Nephron (organoid): Measurements from ENCODE around the gene MILR1.
A peak's percentile ranks its signal among the peaks of the same experiment; 100 is the strongest.

ENCODE experiments used
- H3K27ac Mint-ChIP-seq, 3 experiments: 2 replicates each; pipeline ENCODE4 v1.8.0; 2020; ENCODE audit warnings: mixed read lengths in 3 of 3, mild to moderate bottlenecking in 2 of 3, moderate library complexity in 1 of 3
- H3K27me3 Mint-ChIP-seq: 2 replicates; pipeline ENCODE4 v1.8.0; 2021; ENCODE audit warnings: low read depth, mild to moderate bottlenecking, moderate library complexity, mixed read lengths
- H3K36me3 Mint-ChIP-seq: 2 replicates; pipeline ENCODE4 v1.8.0; 2020; ENCODE audit warnings: low read depth, mixed read lengths
- H3K4me1 Mint-ChIP-seq: 2 replicates; pipeline ENCODE4 v1.8.0; 2020; ENCODE audit warnings: mixed read lengths
- H3K4me3 Mint-ChIP-seq, 3 experiments: 2 replicates each; pipeline ENCODE4 v1.8.0; 2020; ENCODE audit warnings: mild to moderate bottlenecking in 3 of 3, mixed read lengths in 3 of 3, moderate library complexity in 2 of 3
- H3K9me3 Mint-ChIP-seq: 2 replicates; pipeline ENCODE4 v1.8.0; 2020; ENCODE audit warnings: mixed read lengths
- TF ChIP-seq, protein P1 (sequence below), 3 experiments: fragments of 200-600 bp; sonication (generic); IDR thresholded peaks; one replicate each; pipeline ENCODE4 v1.5.0; 2021; ENCODE audit warnings: antibody characterized with exemption in 3 of 3; ENCODE audit not compliant: unreplicated experiment in 3 of 3

The MILR1 gene

DNA sequence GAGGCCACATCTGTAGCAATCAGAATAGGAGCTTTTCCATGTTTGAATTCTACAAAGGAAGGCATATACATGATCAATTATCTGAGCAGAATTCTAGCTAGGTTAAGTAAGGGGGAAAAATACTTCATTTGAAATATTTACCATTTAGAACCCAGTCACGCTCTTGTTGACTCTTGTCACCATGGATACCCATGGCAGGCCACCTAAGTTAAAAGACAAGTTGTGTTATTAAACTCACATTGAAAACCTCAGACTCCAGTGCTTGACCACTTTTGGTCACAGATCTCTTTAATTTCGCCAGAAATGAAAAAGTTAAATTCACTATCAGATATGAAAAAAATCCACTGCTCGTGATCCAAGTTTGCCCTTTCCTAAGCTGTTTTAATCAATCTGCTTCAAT is 53.1 kb downstream of the MILR1 start:
- Mint-ChIP-seq H3K4me3 (peak overlapping the region in 2 of 3 experiments; percentile 26 to 44), H3K27me3 (no peaks in the 10 kb centered on the region), H3K27ac (no peak overlapping the region), H3K4me1 (peaks cover 48% of the 10 kb centered on the region), H3K9me3 (no peaks in the 10 kb centered on the region), H3K36me3 (peaks cover 72% of the 10 kb centered on the region)
- TF ChIP-seq, protein P1, sequence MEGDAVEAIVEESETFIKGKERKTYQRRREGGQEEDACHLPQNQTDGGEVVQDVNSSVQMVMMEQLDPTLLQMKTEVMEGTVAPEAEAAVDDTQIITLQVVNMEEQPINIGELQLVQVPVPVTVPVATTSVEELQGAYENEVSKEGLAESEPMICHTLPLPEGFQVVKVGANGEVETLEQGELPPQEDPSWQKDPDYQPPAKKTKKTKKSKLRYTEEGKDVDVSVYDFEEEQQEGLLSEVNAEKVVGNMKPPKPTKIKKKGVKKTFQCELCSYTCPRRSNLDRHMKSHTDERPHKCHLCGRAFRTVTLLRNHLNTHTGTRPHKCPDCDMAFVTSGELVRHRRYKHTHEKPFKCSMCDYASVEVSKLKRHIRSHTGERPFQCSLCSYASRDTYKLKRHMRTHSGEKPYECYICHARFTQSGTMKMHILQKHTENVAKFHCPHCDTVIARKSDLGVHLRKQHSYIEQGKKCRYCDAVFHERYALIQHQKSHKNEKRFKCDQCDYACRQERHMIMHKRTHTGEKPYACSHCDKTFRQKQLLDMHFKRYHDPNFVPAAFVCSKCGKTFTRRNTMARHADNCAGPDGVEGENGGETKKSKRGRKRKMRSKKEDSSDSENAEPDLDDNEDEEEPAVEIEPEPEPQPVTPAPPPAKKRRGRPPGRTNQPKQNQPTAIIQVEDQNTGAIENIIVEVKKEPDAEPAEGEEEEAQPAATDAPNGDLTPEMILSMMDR (IDR thresholded peaks at IDR 0.05; ENCODE audit: unreplicated experiment in 3 of 3) = no peak

DNA sequence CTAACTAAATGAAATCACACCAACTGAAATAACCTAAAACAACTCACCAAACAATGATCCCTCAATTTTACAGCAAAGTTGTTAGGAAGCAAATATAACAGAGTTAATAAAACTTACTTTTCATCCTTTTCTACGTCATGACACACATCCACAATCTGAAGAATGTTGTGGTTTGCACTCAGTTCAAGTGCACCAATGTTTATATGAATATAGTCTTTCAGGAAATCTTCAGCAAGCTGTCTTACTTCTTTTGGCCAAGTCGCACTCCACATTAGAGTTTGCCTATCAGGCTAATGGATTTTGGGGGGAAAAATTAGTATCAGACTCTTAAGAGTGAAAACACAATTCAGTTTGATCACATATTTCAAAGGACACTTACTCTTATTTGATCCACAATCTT is 53.9 kb downstream of the MILR1 start:
- no peak overlapping the region for H3K27ac Mint-ChIP-seq
- H3K4me3 Mint-ChIP-seq = peak overlapping the region; percentile 56 to 75 (median 71)
- H3K27me3 Mint-ChIP-seq = no peaks in the 10 kb centered on the region
- no peaks in the 10 kb centered on the region for H3K9me3 Mint-ChIP-seq
- H3K36me3 Mint-ChIP-seq = peaks cover 72% of the 10 kb centered on the region
- TF ChIP-seq, protein P1 (IDR thresholded peaks at IDR 0.05; ENCODE audit: unreplicated experiment in 3 of 3) = no peak
- peaks cover 54% of the 10 kb centered on the region for H3K4me1 Mint-ChIP-seq

DNA sequence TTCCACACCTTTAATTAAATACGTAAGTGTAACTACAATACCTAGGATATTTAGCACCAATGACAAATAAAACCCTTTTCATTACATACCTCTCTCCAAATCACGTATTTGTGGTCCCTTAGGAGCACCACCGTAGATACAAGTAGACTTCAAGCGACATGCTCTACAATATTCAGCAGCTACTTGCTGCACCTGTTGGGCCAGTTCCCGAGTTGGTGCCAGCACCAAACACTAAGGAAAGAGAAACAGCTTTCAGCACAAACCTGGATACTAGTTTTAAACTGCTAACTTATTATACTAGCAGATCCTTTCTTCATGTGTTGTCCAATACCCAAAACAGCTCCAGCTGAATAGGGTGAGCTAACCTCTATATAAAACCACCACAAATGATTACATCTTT is 54.4 kb downstream of the MILR1 start:
- H3K36me3 Mint-ChIP-seq = peaks cover 67% of the 10 kb centered on the region
- H3K4me1 Mint-ChIP-seq = peaks cover 54% of the 10 kb centered on the region
- H3K4me3 Mint-ChIP-seq = peak overlapping the region; percentile 18 to 99 (median 52)
- no peaks in the 10 kb centered on the region for H3K9me3 Mint-ChIP-seq
- no peaks in the 10 kb centered on the region for H3K27me3 Mint-ChIP-seq
- H3K27ac Mint-ChIP-seq = peak overlapping the region in 1 of 3 experiments; percentile 100
- TF ChIP-seq, protein P1 (IDR thresholded peaks at IDR 0.05; ENCODE audit: unreplicated experiment in 3 of 3) = no peak

DNA sequence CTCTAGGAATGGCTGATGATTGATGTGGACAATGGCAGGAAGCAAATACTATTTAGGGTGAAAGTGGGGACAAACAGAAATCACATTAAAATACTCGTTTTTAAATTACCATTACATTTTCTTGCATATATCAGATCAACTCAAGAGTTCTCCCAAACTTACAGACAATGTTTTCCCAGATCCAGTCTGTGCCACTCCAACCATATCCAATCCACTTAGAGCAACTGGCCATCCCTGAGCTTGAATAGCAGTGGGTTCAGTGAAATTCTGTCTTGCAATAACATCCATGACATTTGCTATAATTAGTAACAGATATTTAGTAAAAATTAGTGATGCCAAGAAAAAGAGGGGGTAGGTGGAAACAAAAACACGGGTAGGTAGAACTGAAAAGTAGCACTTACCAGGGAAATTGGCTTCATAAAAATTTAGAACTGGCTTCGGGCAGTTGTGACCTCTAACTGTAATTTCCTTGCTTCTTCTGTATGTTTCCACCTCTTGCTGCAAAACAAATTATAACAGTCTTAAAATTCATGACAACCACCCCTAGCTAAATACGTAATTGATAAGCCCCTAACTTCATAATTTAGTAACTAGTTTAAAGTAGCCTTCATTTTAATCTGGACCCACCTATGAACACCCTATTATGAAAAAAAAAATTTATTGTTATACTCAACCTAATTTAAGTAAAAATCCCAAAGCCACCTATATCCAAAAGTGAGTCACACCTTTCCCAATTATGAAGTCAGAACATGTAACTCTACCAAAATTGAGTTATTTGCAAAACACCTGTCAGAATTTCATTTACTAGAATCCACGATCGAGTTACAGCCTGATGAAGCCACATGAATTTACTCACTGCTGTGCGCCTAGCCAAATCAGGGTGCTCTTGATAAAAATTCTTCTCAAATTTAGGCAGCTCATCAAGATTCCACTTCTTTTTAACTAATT is 55.2 kb downstream of the MILR1 start:
- Mint-ChIP-seq H3K9me3 (no peaks in the 10 kb centered on the region), H3K27me3 (no peaks in the 10 kb centered on the region), H3K4me3 (peak overlapping the region; percentile 97 to 100 (median 99)), H3K27ac (peak overlapping the region; percentile 100), H3K36me3 (peaks cover 65% of the 10 kb centered on the region), H3K4me1 (peaks cover 58% of the 10 kb centered on the region)
- TF ChIP-seq, protein P1 (IDR thresholded peaks at IDR 0.05; ENCODE audit: unreplicated experiment in 3 of 3) = no peak

DNA sequence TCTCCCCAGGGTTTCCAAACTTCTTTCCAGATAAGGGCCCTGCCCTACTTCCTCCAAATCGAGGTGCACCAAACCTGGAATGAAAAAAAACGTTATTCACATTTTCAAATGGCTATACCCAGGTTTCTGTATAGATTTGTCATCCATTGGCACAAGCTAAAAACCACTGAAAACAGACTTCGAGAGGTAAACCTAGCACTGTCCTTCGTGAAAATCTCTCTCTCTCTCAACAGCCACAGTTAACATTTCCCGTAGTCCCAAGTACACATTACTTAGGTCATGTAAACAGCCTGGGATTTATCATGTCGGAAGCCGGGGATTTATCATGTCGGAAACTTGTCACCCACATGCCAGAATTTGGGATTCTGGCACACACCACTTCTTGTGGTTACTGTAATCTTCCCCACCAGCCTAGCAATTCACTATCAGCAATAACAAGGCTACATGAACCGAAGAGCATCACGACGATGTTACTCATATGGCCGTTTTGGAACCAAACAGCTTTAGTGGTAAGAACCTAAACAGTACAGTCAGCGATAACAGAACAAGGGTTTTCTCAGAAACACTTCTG is 55.9 kb downstream of the MILR1 start:
- peak overlapping the region; percentile 97 to 100 (median 99) for H3K4me3 Mint-ChIP-seq
- H3K9me3 Mint-ChIP-seq = no peaks in the 10 kb centered on the region
- no peaks in the 10 kb centered on the region for H3K27me3 Mint-ChIP-seq
- TF ChIP-seq, protein P1 (IDR thresholded peaks at IDR 0.05; ENCODE audit: unreplicated experiment in 3 of 3) = no peak
- peaks cover 59% of the 10 kb centered on the region for H3K4me1 Mint-ChIP-seq
- peak overlapping the region; percentile 100 for H3K27ac Mint-ChIP-seq
- H3K36me3 Mint-ChIP-seq = peaks cover 61% of the 10 kb centered on the region
